DLD1 (cell line): ENCODE data around the gene VTI1B.

Source experiments
- in situ Hi-C: cut with HindIII; loops from 2 replicates; pipeline ENCODE4 v1.10.0; 2017; ENCODE audit warnings: low sequenced_read_pairs

Gene VTI1B

GRCh38 chr14:67680121-67680602, 5.7 kb upstream of the VTI1B start:
- in situ Hi-C loops: no loop called here

GRCh38 chr14:67679006-67679405, 4.6 kb upstream of the VTI1B start:
- in situ Hi-C loops: no loop called here

- in situ Hi-C loops: no loop called here
Observed at GRCh38 chr14:67675219-67675582, 769 bp upstream of the VTI1B start.

- in situ Hi-C loops: no loop called here
Observed at GRCh38 chr14:67674139-67674479, 323 bp downstream of the VTI1B start.

GRCh38 chr14:67673451-67673850, 981 bp downstream of the VTI1B start:
- in situ Hi-C loops: no loop called here

GRCh38 chr14:67668559-67668958, 5.9 kb downstream of the VTI1B start:
- in situ Hi-C loops: no loop called here

- in situ Hi-C loops: no loop called here
Observed at GRCh38 chr14:67666750-67667449, 7.5 kb downstream of the VTI1B start.

GRCh38 chr14:67665868-67666267, 8.6 kb downstream of the VTI1B start:
- in situ Hi-C loops: no loop called here

- in situ Hi-C loops: no loop called here
Observed at GRCh38 chr14:67663633-67664032, 10.8 kb downstream of the VTI1B start.

- in situ Hi-C loops: no loop called here
Observed at GRCh38 chr14:67653651-67654280, 20.7 kb downstream of the VTI1B start.

- in situ Hi-C loops: no loop called here
Observed at GRCh38 chr14:67652189-67652588, 22.2 kb downstream of the VTI1B start.

- in situ Hi-C loops: no loop called here
Observed at GRCh38 chr14:67650694-67651093, 23.7 kb downstream of the VTI1B start.

GRCh38 chr14:67650151-67650550, 24.3 kb downstream of the VTI1B start:
- in situ Hi-C loops: no loop called here

- in situ Hi-C loops: no loop called here
Observed at GRCh38 chr14:67646131-67646530, 28.3 kb downstream of the VTI1B start.

GRCh38 chr14:67645414-67645813, 29.0 kb downstream of the VTI1B start:
- in situ Hi-C loops: no loop called here

- in situ Hi-C loops: no loop called here
Observed at GRCh38 chr14:67644428-67644827, 30.0 kb downstream of the VTI1B start.

- in situ Hi-C loops: no loop called here
Observed at GRCh38 chr14:67643713-67644112, 30.7 kb downstream of the VTI1B start.

- in situ Hi-C loops: no loop called here
Observed at GRCh38 chr14:67641902-67642749, 32.3 kb downstream of the VTI1B start.

GRCh38 chr14:67641480-67641879, 33.0 kb downstream of the VTI1B start:
- in situ Hi-C loops: no loop called here

- in situ Hi-C loops: no loop called here
Observed at GRCh38 chr14:67638642-67639041, 35.8 kb downstream of the VTI1B start.

GRCh38 chr14:67636361-67636919, 38.0 kb downstream of the VTI1B start:
- in situ Hi-C loops: no loop called here
